H7 (cell line): ENCODE results near the gene CCDC148. TPM values are rescaled to one million over a fixed set of nuclear protein-coding genes. Genes with fewer than 3 reads are reported as not detected.
A peak's percentile ranks its signal among the peaks of the same experiment; 100 is the strongest.
"Not testable (repeated sequence)": the region's sequence is repeated elsewhere in the genome, so short reads cannot be mapped to it uniquely, and the experiment has no call there.

Source experiments
- DNase-seq: peaks from one replicate; pipeline ENCODE4 v3.0.0; 2012
- H3K27me3 ChIP-seq: 2 replicates; pipeline ENCODE4 v1.6.0; 2011; ENCODE audit warnings: mild to moderate bottlenecking, low read length; ENCODE audit not compliant: control insufficient read depth, insufficient read depth
- H3K36me3 ChIP-seq: replicated peaks from 2 replicates; pipeline ENCODE4 v1.5.1; 2011; ENCODE audit warnings: low read length; ENCODE audit not compliant: control insufficient read depth, insufficient read depth
- H3K4me3 ChIP-seq: 2 replicates; pipeline ENCODE4 v1.5.1; 2011; ENCODE audit warnings: low read depth, mild to moderate bottlenecking, control low read depth, low read length, moderate library complexity; ENCODE audit not compliant: insufficient read depth
- total RNA-seq: library from RNA; depleted of rRNA; stranded (reverse); fragments of >200 nt; shearing (Covaris generic); gene quantifications from 2 replicates; pipeline ENCODE4 v1.2.3, GENCODE V29; 2014

Gene CCDC148
- total RNA-seq, 1 experiment from 2014 or later = 0.07 TPM

- DNase-seq = peak; percentile 57
- Histone ChIP-seq H3K4me3 (no peak overlapping the region), H3K36me3 (no peaks in the 10 kb centered on the region), H3K27me3 (no peaks in the 10 kb centered on the region)
Measured at GRCh38 chr2:158489366-158490112, 33.0 kb upstream of the CCDC148 start.

GRCh38 chr2:158488442-158489216, 32.1 kb upstream of the CCDC148 start:
- H3K4me3 ChIP-seq = no peak overlapping the region
- DNase-seq = no peak
- H3K27me3 ChIP-seq = no peaks in the 10 kb centered on the region
- H3K36me3 ChIP-seq = no peaks in the 10 kb centered on the region

GRCh38 chr2:158487419-158487818, 30.9 kb upstream of the CCDC148 start:
- no peaks in the 10 kb centered on the region for H3K36me3 ChIP-seq
- no peak overlapping the region for H3K4me3 ChIP-seq
- DNase-seq = no peak
- H3K27me3 ChIP-seq = no peaks in the 10 kb centered on the region

- Histone ChIP-seq H3K4me3 (no peak overlapping the region), H3K27me3 (no peaks in the 10 kb centered on the region), H3K36me3 (no peaks in the 10 kb centered on the region)
- DNase-seq = no peak
Measured at GRCh38 chr2:158486970-158487325, 30.4 kb upstream of the CCDC148 start.

- DNase-seq = no peak
- Histone ChIP-seq H3K27me3 (no peaks in the 10 kb centered on the region), H3K36me3 (no peaks in the 10 kb centered on the region), H3K4me3 (no peak overlapping the region)
Measured at GRCh38 chr2:158486150-158486969, 29.8 kb upstream of the CCDC148 start.

- Histone ChIP-seq H3K4me3 (no peak overlapping the region), H3K27me3 (no peaks in the 10 kb centered on the region), H3K36me3 (no peaks in the 10 kb centered on the region)
- DNase-seq = no peak
Measured at GRCh38 chr2:158484892-158485556, 28.5 kb upstream of the CCDC148 start.

- Histone ChIP-seq H3K36me3 (no peaks in the 10 kb centered on the region), H3K27me3 (no peaks in the 10 kb centered on the region), H3K4me3 (no peak overlapping the region)
- DNase-seq = no peak
Measured at GRCh38 chr2:158482594-158482993, 26.0 kb upstream of the CCDC148 start.

- no peaks in the 10 kb centered on the region for H3K27me3 ChIP-seq
- no peaks in the 10 kb centered on the region for H3K36me3 ChIP-seq
- H3K4me3 ChIP-seq = no peak overlapping the region
- no peak for DNase-seq
Measured at GRCh38 chr2:158481116-158481515, 24.6 kb upstream of the CCDC148 start.

- no peak for DNase-seq
- Histone ChIP-seq H3K4me3 (no peak overlapping the region), H3K27me3 (no peaks in the 10 kb centered on the region), H3K36me3 (no peaks in the 10 kb centered on the region; the same call in 1 of the 2 replicates)
Measured at GRCh38 chr2:158478816-158479215, 22.3 kb upstream of the CCDC148 start.

- Histone ChIP-seq H3K36me3 (no peaks in the 10 kb centered on the region; the same call in 1 of the 2 replicates), H3K27me3 (no peaks in the 10 kb centered on the region), H3K4me3 (no peak overlapping the region)
- no peak for DNase-seq
Measured at GRCh38 chr2:158478237-158478636, 21.7 kb upstream of the CCDC148 start.

- no peaks in the 10 kb centered on the region for H3K27me3 ChIP-seq
- H3K4me3 ChIP-seq = no peak overlapping the region
- DNase-seq = no peak
- no peaks in the 10 kb centered on the region; the same call in 1 of the 2 replicates for H3K36me3 ChIP-seq
Measured at GRCh38 chr2:158477202-158477601, 20.6 kb upstream of the CCDC148 start.

GRCh38 chr2:158474526-158475011, 18.0 kb upstream of the CCDC148 start:
- H3K27me3 ChIP-seq, H3K4me3 ChIP-seq, DNase-seq, H3K36me3 ChIP-seq: not testable (repeated sequence)

- H3K27me3 ChIP-seq = no peaks in the 10 kb centered on the region
- DNase-seq = no peak
- H3K4me3 ChIP-seq = no peak overlapping the region
- no peaks in the 10 kb centered on the region; the same call in 1 of the 2 replicates for H3K36me3 ChIP-seq
Measured at GRCh38 chr2:158473719-158474392, 17.3 kb upstream of the CCDC148 start.

- H3K4me3 ChIP-seq, H3K27me3 ChIP-seq, H3K36me3 ChIP-seq, DNase-seq: not testable (repeated sequence)
Measured at GRCh38 chr2:158473300-158473699, 16.7 kb upstream of the CCDC148 start.
